ENCODE data around the gene MICAL2.

The MICAL2 gene

GRCh38 chr11:12193515-12194336 is 83.3 kb downstream of the MICAL2 start:
- DNase-seq = no peak

- DNase-seq = peak; percentile 41
These were observed 85.4 kb downstream of the MICAL2 start for GRCh38 chr11:12195768-12196167.

GRCh38 chr11:12196308-12196707 is 85.9 kb downstream of the MICAL2 start:
- no peak for DNase-seq

GRCh38 chr11:12196872-12197271 is 86.5 kb downstream of the MICAL2 start:
- no peak for DNase-seq

- no peak for DNase-seq
These were observed 88.1 kb downstream of the MICAL2 start for GRCh38 chr11:12198251-12199222.

- DNase-seq = no peak
These were observed 89.0 kb downstream of the MICAL2 start for GRCh38 chr11:12199231-12199948.

- no peak for DNase-seq
These were observed 90.0 kb downstream of the MICAL2 start for GRCh38 chr11:12200279-12200990.

- no peak for DNase-seq
These were observed 90.9 kb downstream of the MICAL2 start for GRCh38 chr11:12200991-12201985.

- no peak for DNase-seq
These were observed 92.4 kb downstream of the MICAL2 start for GRCh38 chr11:12202661-12203310.

GRCh38 chr11:12204506-12204905 is 94.1 kb downstream of the MICAL2 start:
- no peak for DNase-seq

- DNase-seq = no peak
These were observed 94.9 kb downstream of the MICAL2 start for GRCh38 chr11:12205330-12205729.

- no peak for DNase-seq
These were observed 96.1 kb downstream of the MICAL2 start for GRCh38 chr11:12206529-12206928.

- DNase-seq = no peak
These were observed 97.2 kb downstream of the MICAL2 start for GRCh38 chr11:12207384-12208150.

GRCh38 chr11:12209096-12209495 is 98.7 kb downstream of the MICAL2 start:
- DNase-seq = no peak

GRCh38 chr11:12210200-12210599 is 99.8 kb downstream of the MICAL2 start:
- DNase-seq = no peak

GRCh38 chr11:12211331-12212065 is 101.1 kb downstream of the MICAL2 start:
- no peak for DNase-seq

- no peak for DNase-seq
These were observed 101.9 kb downstream of the MICAL2 start for GRCh38 chr11:12212174-12212820.

- no peak for DNase-seq
These were observed 102.4 kb downstream of the MICAL2 start for GRCh38 chr11:12212821-12213185.

- no peak for DNase-seq
These were observed 103.5 kb downstream of the MICAL2 start for GRCh38 chr11:12213883-12214282.
